Measurements from ENCODE around the gene ZNF93.

DNA sequence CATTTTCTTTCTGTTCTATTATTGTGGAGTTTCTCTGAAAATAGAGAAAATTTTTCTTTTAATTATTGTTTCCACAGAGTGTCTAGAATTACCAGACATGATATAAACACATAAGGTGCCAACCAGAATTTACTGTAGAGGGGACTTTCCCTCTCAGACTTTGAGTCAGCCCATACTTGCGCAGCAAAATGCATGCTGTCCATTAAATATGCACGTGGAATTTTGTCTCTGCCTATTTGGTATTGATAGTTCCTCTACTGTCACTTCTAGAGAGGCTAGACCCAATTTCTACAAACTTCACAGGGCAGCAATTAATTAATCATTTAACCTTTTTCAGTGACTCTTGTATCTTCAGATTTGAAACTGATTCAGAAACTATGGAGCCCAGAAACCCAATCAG is 8.9 kb downstream of the ZNF93 start:
- TF ChIP-seq, protein P1, sequence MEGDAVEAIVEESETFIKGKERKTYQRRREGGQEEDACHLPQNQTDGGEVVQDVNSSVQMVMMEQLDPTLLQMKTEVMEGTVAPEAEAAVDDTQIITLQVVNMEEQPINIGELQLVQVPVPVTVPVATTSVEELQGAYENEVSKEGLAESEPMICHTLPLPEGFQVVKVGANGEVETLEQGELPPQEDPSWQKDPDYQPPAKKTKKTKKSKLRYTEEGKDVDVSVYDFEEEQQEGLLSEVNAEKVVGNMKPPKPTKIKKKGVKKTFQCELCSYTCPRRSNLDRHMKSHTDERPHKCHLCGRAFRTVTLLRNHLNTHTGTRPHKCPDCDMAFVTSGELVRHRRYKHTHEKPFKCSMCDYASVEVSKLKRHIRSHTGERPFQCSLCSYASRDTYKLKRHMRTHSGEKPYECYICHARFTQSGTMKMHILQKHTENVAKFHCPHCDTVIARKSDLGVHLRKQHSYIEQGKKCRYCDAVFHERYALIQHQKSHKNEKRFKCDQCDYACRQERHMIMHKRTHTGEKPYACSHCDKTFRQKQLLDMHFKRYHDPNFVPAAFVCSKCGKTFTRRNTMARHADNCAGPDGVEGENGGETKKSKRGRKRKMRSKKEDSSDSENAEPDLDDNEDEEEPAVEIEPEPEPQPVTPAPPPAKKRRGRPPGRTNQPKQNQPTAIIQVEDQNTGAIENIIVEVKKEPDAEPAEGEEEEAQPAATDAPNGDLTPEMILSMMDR (IDR thresholded peaks at IDR 0.05): no peak
- no peak for TF ChIP-seq POLR2A (IDR thresholded peaks at IDR 0.05)

All from lower leg skin (tissue), 3 donors.